NCI-H345 treated with DMSO at 0.1 percent for 48 hours (cell line): ENCODE data around the gene CARD10.

Experiments
- DNase-seq: peaks from one replicate; lab custom pipeline; 2025; ENCODE audit not compliant: unreplicated experiment; lab: John Stamatoyannopoulos, UW

CARD10 gene

DNA sequence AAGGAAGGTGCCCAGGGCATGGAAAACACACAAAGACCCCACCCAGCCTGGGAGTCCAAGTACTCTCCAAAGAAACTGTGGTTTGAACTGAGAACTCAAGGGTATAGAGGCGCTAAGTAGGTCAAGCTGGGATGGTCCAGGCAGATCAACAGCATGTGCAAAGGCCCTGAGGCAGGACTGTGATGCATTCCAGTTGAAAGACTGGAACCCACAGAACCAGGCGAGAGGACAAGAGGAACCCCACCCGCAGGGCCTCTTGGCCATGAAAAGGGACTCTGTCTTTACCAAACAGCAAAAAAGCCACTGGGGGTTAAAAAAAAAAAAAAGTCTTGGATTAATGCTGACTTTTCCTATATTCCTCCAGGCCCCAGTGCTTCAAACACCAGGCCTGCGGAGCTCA is 14.3 kb downstream of the CARD10 start:
- DNase-seq: no peak

DNA sequence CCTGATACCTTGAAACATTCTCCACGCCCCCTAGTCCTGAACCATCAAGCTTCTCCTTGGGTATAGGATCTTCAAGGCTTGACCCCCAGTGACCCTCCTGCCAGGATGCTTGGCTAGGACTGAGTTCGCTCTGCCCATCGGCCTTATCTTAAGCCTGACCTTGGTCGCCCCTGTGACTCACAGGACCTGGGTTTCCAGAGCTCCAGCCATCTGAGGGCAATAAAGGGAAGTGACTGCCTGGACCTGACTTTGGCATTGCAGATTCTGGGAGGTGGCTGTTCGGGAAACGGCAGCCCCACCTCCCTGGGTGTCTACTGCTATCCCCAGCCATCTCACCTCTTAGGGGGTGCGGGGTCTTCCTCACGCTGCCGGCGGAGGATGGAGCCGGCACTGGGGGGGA is 15.4 kb downstream of the CARD10 start:
- DNase-seq: no peak

DNA sequence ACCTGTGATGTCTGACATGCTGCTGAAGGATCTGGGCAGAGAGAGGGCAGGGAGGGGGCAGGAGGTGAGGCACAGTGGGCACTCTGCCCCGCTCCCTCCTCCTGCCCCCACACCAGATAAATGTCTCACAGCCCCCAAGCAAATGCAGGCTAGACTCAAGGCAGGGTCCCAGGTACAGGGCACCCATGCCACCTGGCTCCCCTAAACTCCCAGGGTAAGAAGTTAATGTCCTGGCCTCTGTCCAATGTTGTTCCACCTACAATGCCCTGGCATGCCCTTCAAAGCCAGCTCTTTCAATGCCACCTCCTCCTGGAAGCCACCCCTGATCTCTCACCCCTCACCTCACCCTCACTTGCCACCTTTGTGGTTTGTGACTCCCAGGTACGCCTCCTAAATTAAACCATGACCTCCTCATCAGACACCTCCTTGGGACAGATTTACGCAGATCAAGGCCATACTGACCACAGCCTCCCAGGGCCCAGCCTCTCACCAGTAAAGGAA is 16.0 kb downstream of the CARD10 start:
- no peak for DNase-seq

DNA sequence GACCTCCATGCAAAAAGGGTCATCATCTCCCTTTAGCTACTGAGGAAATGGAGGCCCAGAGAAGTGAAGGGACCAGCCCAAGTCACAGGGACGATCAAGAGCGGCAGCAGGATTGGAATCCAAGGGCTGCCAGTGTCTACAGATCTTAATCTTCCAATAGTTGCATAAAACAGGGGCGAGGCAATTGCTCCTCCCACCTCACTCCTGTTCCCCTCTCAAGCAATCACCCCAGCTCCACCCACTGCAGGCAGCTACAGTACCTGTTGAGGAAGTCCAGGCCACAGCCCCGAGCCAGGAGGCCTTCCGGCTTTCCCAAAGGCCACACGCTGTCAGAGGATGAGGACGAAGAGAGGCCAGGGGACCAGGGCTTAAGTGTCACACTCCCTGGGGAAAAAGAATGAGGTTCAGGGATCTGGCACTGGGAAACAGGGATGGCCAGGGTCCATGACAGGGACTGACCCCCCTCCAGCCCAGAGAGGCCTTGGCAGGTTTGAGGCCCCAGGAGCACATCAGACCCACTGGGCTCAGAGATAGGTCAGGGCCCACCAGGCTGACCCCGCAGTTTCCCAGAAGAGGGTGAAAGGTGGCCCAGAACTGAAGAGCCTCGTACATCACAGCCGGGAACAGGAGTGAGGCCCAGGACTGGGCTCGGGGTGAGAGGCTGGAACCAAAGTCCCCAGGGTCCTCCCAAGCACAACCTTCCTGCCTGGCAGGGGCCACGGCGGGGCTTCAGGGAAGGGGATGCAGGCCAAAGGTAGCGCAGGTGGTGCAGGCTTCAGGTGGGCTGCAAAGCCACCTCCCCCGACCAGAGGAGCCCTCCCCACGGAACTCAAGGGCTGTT is 16.7 kb downstream of the CARD10 start:
- DNase-seq: no peak

DNA sequence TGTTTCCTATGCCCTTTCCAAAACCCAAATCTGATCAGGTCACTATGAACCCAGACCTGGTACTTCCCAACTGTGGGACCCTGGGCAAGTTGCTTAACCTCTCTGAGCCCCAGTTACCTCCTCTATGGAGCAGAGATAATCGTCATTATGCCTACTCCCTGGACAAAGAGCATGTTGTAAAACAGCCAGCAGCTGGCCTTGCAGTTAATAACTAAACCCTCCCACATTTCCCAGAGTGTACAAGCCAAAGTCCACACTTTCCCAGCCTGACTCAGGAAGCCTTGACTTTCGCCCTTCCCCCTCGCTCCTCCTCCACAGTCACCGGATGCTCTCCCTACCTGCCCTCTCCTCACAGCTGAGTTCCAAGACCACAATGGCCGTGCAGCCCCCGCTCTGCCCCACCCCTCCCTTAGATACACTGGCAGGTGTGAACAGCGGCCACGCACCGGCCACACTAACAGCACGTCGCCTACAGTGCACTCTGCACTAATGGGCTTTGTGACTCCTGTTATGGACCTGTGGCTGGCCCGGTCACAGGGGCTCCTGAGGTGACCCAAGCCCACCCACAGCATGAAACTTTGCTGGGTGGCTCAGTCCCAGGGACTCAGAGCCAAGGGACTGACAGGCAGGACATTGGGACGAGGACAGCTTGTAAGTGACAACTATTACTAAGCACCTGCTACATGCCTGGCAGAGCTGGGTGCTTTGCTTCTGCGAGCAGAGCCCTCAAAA is 17.4 kb downstream of the CARD10 start:
- DNase-seq: no peak

DNA sequence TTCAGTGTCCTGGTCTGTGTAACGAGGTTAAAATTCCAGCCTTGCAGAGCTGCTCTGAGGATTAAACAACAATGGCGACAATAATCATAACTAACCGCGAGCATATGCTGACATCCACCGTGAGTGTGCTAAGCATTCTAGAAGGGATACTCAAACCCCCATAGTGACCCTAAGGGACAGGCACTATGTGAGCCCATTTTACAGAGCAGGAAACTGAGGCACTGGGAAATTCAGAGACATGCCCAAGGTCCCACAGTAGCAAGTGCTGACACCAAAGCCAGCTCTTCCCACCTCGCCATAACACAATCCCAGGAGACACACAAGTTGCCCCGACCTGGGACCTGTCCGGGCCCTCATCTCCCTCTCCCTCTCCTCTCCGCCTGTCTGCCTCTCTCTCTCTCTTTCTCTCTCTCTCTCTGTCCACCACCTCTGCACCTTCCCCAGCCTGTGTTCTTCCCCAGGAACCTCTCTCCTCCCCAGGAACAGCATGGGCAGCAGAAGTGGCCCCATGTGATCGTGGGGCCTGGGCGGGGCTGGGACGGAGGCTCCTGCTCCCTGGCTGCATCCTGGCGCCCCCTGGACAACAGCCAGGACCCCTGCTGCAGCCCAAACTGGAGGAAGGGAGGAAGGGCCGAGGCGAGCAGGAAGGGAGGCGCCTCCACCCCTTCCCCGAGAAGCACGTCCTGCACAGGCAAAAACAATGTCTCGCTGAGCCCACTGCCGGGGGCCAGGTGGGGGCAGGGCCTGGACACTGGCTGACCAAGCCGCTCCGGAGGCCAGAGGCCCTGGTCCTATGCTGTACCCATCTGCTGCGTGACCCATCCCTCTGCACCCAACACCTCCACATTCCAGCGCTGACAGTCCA is 18.2 kb downstream of the CARD10 start:
- DNase-seq: no peak

DNA sequence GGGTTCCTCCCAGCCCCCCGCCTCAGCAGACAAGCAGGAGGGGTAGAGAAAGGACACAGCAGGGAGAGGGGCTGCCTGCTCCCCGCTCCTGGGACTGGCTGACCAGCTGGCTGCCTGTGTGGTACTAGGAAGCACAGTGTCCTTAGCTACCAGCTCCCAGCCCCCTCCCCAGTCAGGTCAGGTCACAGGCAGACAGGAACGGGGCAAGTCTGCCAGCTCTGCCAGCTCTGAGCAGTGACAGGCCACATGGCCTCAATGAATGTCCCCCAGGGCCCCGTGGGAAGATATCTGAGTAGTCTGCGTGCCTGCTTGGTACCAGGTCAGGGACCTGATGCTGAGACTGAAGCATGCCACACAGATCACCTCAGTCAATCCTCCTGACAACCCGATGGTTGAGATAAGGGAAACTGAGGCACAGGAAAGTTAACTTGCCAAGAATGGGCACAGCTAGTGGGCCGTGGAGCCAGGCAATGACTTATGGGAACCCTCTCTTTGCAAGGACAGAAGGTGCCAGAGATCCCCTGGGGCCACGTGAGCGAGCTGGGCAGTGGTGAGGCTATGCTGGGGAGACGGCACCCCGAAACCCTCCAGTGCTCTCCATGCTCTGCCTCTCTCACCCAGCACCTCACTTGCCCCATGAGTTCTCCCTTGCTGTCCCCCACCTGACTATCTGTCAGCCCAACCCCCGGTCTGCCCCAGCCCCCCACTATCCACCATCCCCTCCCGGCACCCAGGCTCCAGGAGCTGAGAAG is 19.2 kb downstream of the CARD10 start:
- DNase-seq: no peak

DNA sequence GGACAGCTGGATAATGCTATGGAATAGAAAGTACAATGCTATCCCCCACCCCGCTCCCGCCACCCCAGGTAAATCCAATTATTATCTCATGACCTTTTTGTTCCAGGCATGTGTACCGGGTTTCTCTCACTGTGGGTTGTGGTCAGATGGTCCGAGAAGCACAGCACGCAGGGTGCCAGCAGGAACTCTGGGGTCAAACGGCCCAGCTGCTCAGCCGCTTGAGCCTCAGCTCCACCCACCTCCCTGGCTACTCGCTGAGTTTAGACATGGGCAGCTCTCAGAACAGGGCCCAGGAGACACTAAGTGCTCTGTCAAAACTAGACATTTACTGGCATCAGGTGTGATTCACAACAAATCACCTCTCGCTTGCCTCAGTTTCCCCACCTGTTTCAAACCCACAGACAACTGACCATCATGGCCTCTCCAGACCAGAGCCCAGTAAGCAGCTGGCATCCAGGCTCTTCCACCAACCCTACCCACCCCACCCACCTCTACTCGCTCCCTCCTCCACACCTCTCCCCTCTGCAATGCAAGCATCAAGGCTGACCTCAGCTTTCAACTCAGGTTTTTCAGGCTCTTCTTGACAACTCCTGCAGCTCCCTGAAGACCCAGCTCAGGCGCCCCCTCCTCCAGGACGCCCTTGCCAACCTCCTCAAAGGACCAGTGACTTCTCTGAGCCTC is 20.0 kb downstream of the CARD10 start:
- DNase-seq: no peak

DNA sequence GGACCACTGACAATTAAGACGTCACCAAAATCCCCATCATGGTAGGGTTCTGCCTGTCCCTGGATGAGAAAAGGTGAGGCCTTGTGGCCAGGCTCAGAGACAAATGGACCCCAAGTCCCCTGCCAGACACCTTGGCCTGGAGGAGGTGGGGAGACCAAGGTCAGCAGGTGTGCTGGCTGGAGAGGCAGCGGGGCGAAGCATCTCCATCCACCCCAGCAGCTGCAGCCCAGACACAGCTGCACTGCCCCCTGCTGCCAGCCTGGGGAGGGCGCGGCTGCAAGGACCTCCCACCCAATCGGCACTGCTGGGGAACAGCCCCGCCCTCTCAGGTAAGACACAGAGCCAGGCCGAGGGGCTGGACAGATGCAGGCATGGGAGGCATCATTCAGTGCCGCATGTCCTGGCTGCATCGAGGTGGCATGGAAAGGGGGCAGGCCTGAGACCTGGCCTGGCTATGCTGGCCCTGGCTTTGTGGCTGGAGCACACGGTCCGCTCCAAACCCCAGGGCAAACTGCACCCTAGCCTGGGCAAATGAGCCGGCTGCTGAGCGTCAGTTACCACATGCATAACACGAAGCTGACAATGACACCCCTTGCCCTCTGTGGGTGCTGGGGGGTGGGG is 20.8 kb downstream of the CARD10 start:
- no peak for DNase-seq

DNA sequence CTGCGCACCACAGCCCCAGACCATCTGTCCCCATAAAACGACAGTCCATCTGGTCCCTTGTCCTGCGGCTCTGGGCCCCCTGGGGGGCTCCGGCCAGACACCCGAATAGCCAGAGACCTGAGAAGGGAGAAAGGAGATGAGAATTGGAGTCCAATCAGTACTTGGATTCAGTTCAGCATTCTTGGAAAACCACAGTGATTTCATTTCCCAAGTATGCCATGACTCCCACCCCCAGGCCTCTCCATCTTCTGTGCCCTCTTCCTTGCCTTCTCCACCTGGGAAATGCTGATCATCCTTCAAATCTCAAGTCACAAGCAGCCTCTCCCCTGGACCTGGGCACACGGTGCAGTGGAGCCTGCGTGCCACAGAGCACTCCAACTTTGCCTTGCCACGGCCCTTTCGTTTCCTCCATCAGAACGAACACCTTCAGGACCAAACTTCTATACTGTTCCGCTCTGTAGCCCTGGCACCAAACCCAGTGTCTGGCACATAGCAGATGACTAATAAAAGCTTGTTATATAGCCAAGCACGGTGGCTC is 22.1 kb downstream of the CARD10 start:
- no peak for DNase-seq

DNA sequence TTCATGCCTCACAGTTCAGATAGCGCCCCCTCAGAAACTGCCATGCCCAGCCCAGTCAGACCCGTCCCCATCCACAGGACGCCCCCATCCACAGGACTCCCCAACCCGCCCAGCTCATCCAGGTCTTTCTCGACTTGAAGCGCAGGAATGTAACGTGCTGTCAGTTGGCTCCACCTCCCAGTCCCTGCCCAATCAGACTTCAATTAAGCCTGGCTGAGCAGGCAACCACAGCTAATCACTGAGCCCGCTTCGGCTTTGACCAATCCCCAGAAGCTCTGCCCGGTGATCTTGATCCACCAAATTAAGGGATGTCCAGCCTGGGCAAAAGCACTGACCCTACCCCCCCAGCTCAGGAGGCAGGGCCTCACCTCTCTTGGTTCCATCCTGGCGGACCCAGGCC is 22.6 kb downstream of the CARD10 start:
- no peak for DNase-seq

DNA sequence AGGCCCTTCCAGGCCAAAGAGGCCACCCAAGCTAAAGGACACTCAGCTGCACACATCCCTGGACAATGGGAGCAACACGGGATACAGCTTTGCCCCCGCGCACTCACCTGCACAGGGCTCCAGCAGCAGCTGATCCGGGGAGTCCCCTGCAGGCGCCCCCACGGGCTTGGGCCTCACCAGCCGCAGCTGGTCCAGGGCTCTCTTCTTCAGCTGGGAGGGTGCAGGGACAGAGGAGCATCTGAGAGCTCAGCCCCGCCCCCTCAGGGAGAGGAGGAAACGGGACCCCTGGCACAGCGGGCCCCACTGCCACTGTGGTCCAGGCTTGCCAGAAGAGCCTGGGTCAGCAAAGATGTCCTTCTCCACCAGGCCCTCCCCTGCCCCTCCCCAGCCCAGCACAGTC is 25.2 kb downstream of the CARD10 start:
- no peak for DNase-seq

DNA sequence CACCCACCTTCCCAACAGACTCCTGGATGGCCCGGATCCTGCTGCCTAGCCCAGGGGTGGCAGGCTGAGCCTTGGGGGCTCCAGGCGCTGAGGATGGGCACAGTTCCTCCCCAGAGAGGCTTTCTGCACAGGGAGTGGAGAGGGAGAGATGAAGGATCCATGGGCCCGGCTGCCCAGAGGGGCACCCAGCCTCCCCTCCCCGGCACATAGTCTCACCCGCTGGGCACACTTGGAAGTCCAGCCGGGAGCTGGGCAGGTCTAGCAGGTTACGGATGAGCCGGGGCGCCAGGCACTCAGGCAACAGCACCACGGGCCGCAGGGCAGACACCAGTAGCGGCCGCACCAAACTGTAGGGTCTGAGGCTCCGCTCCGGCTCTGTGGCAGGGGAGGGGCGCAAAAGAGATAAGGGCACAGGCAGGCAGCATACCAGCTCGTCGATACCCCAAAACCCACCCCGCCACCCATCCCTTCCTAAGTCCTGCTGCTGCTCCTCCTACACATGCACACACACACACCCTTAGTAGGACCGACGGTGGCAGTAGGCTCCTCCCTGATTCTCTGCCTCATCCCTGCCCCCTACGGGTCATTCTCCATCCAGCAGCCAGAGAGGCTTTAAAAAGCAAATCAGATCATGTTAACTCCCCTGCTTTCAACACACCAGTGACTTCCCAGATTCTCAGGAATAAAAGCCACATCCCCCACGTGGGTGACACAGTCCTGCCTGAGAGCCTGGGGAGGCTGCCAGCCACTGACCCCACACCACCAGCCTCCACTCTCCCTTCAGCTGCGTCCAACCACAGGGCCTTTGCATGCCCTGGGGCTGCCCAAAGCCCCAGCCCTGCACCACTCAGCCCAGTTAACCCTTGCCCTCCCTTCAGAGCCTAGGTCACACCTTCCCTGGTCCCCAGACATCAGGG is 26.5 kb downstream of the CARD10 start:
- no peak for DNase-seq

DNA sequence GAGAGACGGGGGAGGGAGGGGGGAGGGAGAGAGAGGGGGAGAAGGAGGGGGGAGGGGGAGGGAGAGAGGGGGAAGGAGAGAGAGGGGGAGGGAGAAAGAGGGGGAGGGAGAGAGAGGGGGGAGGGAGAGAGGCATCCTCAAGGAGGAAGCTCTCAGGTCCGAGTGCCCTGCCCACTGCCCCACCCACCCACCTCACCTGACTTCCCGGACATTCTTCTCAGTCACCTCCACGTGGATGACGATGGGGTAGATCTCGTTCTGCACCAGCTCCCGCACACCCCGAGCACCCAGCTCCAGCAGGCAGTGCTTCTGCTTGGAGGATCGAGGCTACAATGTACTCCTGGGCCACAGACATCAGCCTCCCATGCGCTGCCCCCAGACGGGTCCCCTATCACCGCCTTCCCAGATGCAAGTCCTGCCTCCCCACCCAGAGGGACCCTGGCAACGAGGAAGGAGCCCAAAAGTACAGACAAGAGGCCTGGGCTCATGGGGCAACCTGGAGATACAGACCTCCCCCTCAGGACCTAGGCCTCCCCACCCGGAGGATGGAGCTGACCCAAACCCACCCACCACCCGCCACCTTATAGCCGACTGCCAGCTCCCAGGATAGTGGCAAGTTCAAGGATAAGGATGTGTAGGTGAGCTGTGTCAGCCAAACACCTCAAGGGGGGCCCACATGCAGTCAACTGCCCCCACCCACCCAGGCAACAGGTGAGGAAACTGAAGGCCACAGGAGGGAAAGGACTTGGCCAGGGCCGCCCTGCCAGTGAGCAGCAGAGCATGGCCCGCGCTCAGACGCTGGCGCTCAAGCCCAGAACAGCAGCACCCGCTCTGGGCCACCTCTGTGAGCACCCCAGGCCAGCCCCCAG is 27.4 kb downstream of the CARD10 start:
- no peak for DNase-seq

DNA sequence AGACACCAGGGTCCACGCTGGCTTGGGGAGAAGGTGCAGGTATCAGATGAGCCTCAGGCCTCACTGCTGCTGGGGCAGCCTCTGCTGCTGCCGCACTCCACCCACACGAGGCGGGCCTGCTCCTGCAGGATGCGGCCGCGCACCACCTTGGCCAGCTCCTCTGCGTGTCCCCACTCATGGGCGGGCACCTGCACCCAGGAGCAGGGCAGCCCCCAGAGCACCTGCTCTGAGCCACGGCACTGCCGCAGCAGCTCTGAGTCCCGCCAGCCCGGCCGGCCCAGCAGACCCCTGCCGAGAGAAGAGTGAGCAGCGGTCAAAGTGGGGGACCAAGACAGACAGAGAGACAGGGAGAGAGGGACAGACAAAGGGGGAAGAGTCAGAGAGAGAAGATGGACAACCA is 28.1 kb downstream of the CARD10 start:
- no peak for DNase-seq

DNA sequence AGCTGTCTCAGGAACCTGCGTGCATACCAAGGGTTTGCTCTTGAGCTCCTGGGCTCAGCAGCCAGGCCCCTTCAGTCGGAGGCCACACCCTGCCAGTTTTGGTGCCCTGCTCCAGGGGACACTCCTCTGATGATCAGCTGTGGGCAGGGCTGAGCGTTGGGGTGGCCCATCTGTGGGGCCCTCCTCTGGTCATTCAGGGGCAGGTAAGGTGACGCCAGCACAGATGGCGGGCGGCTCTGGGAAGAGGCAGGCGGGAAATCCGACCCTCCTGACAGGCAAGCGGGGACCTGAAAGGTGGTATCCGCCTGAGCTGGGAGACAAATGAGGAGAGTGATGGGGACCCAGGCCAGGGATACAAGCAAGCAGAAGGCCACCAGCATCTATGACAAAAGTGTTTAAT is 29.2 kb downstream of the CARD10 start:
- DNase-seq: no peak

DNA sequence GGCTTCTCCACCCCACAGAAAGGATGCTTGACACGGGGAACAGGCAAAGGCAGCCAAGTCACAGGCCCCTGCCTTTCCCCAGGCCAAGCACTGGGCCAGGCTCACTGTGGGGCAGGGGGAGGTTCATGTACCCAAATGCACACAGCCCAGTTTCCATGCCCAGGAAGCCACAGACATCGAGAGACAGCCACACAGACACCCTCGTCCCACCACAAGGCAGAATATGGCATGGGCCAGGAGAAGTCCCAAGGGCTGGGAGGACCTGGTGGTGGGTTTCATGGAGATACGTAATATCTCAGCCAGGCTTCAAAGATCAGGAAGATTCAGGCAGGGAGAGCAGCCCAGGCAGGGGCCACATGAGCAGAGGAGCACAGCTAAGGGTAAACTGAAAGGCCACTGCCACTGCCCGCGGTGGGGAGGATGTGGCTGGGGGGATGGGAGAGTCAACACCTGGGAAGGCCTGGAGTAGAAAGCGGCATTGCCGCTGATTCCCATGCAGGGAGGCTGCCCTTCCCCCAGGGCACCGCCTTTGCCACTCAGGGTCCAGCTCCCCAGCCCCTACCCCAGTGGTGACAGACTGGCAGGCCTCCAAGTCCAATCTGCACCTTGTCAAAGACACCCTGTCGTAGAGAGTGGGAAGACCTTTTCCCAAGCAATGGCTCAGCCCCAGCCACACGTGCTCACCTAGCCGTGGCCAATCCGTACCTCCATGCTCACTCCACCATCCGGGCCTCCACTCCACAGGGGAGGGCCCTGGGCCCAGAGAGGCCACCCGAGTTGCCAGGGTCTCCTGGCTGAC is 30.7 kb downstream of the CARD10 start:
- DNase-seq: no peak
